Right ventricle myocardium superior (tissue), 1 donor: ENCODE measurements around the gene LBX1. TPM values are rescaled to one million over a fixed set of nuclear protein-coding genes. Genes with fewer than 3 reads are reported as not detected.

Experiments
- ATAC-seq: fragments of 200-7000 bp; cut with Tn5 transposase; one replicate; pipeline ENCODE4 v1.9.1; 2020; ENCODE audit warnings: mild to moderate bottlenecking; ENCODE audit not compliant: poor library complexity
- DNase-seq: peaks from one replicate; pipeline ENCODE4 v3.0.0-alpha.2; 2020
- intact Hi-C: fragments of 100-400 bp; cut with DNase I; formaldehyde crosslinking; loops from one replicate; pipeline ENCODE4 v1.11.2; 2022
- long read RNA-seq: library from polyadenylated mRNA; unstranded; transcript quantifications from one replicate; pipeline ENCODE4 v2.0.0, GENCODE V29; 2021
- total RNA-seq: library from RNA; stranded (reverse); fragmentation: NEBNext Ultra II Directional; extraction: Animal tissue kit (Norgen Biotek cat#: 25700); gene quantifications from one replicate; pipeline ENCODE4 v1.2.1, GENCODE V29; 2021
- donor health status: DM: no; HTN: yes; CAD: no; lungs with severe emphysema.

The LBX1 gene
- not detected for total RNA-seq
- long read RNA-seq = 0 reads

- DNase-seq (no peak), ATAC-seq (peak; percentile 13)
- intact Hi-C loops = no loop called here
Observed at GRCh38 chr10:101229266-101230182, at the start of gene LBX1. Gene LBX1, minus strand, starts transcription at chr10:101229463. Its CDS starts 648 bp downstream, at chr10:101228815.

DNA sequence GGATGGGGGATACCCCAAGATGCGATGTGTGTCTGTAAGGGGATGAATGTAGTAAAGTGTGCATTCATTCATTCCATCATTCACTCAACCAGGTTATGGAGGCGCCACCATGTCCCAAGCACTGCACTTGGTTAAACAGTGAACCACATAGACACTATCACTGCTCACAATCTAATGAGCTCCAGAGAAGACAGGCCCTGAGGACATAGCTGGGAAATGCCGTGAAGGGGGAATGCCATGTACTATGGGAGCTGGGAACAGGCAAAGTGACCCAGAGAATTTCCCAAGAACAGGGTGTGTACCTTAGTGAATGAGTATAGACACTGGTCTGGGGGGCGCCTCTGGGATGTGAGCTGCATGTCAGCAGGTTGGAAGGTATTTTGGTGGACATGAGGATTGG, 44.5 kb upstream of the LBX1 start:
- no peak for DNase-seq

GRCh38 chr10:101273330-101273729, 44.1 kb upstream of the LBX1 start:
- intact Hi-C loops = no loop called here
- DNase-seq = no peak

More for the DNA sequence above, 44.5 kb upstream of the LBX1 start:
- intact Hi-C loops = no loop called here
- no peak for ATAC-seq

DNA sequence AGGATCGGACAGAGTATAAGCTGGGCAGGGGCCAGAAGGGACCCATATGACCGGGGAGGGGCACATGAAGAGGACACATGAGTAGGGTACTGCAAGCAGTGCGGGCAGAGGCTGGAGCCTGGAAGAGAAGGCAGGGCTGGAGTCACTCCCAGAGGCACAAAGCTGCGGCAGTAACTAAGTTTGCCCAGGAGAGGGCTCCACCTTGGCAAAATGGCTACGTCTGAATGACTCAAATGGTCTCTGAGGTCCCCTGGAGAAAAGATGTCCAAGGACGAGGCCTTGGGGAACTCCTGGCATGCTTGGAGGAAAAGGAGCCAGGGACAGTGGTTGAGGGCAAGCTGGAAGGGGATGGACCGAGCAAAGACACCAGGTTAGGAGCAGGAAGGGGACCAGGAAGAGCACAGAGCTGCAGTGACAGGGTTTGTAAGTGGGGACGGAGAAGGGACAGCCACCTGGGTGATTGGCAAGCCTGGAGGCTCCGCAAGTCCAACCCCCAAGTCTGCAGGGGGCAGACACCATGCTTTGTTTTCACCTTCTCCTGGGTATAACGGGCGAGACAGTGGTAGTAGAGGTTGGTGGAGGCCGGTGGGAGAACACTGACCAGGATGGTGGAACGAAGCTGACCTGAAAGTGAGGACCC, 43.1 kb upstream of the LBX1 start:
- intact Hi-C loops = no loop called here
- peak; percentile 64 for DNase-seq
- ATAC-seq = peak; percentile 82

More at GRCh38 chr10:101273330-101273729, 44.1 kb upstream of the LBX1 start:
- no peak for ATAC-seq

DNA sequence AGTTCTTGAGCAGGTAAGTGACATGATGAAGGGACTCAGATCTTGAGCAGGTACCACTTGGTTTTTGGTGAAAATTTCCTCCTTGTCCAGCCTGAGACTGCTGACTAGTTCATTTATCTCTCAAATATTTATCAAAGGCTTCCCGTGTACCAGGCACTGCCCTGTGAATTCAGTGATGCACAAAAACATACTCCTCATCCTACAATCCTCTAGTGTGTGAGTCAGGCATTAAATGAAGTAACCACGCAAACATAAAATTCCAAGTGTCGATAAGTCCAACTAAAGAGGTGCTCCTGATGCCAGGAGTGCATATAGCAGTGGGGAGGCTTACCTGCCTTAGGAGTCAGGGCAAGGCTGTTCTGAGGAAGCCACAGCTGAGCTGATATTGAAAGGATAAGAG, 41.5 kb upstream of the LBX1 start:
- intact Hi-C loops = no loop called here
- ATAC-seq = no peak

GRCh38 chr10:101267776-101268175, 38.5 kb upstream of the LBX1 start:
- ATAC-seq (no peak), DNase-seq (no peak)
- intact Hi-C loops = no loop called here

More for the DNA sequence above, 41.5 kb upstream of the LBX1 start:
- no peak for DNase-seq

- DNase-seq = no peak
- intact Hi-C loops = no loop called here
- ATAC-seq = no peak
Observed at GRCh38 chr10:101267290-101267680, 38.0 kb upstream of the LBX1 start.

- intact Hi-C loops = no loop called here
- ATAC-seq = no peak
- no peak for DNase-seq
Observed at GRCh38 chr10:101266381-101267289, 37.4 kb upstream of the LBX1 start.

DNA sequence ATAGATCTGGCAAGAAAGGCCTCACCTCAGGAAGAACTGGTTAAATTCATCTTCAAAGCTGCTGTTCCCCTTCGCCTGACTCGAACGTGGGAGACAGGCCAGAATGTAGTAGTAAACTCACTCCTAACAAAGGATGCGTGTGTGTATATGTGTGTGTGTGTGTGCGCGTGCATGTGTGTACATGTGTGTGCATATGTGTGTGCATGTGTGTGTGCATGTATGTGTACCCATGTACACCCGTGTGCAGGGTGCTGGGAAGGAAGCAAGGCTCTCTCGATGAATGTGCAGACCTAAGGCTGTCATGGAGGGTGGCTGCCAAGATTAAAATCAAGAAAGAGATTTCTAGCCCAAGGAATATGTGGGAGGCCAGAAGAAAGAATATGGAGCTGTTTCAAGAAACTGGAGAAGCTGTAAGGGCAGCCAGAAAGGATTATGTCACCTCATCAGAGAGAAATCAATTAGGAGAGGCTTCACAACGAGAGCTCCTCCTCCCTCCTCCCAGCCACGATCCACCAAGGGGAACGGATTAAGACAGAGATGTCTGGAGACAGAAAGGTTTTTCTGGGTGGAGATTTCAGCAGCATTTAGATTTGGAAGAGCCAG, 34.0 kb upstream of the LBX1 start:
- intact Hi-C loops = no loop called here
- DNase-seq = no peak
- ATAC-seq = no peak

- DNase-seq (no peak), ATAC-seq (no peak)
- intact Hi-C loops = no loop called here
Observed at GRCh38 chr10:101262147-101262546, 32.9 kb upstream of the LBX1 start.

- ATAC-seq (no peak), DNase-seq (no peak)
- intact Hi-C loops = no loop called here
Observed at GRCh38 chr10:101261702-101262101, 32.4 kb upstream of the LBX1 start.

DNA sequence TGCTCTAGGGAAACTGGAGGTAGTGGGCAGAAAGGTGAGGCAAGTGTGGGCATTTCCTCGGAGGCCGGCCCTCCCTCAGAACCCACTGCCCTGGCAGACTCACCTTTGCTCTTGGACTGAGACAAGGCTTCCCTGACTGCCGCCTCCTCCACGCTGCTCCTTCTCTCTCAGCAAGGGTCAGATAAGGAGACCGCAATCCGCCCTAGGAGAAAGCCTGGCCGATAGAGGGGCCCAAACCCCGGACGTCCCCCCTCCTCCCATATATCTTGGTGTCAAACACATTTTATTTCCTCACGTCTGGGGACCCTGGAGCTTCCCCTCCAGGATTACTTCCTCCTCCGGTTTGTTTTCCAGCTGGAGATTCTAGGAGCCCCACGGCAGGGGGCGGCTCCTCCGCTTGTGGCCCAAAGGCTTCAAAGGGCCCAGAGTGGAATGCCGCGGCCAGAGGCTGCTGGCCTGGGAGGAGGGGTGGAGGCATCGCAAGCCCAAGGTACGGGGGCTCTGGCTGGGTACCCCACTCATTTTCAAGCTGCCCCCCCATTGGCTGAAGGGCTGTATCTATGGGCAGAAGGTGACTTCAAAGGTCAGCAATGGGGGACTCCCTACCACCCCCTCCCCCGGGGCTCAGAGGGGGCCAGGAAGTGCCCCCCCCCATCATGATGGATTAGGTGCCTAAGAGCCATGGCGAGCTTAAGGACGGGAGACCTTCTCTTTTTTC, 31.7 kb upstream of the LBX1 start:
- ATAC-seq = no peak
- no peak for DNase-seq
- intact Hi-C loops = no loop called here

- intact Hi-C loops = no loop called here
- DNase-seq (no peak), ATAC-seq (no peak)
Observed at GRCh38 chr10:101258179-101258885, 29.1 kb upstream of the LBX1 start.

DNA sequence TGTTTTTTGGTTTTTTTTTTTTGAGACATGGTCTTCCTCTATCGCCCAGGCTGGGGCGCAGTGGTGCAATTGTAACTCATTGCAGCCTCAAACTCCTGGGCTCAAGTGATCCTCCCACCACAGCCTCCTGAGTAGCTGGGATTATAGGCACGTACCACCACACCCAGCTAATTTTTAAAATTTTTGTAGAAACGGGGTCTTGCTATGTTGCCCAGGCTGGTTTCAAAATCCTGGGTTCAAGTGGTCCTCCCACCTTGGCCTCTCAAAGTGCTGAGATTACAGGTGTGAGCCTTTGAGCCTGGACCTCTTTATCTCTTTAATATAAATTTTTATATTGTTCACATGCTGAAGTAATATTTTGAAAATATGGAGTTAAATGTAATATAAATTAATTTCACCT, 28.2 kb upstream of the LBX1 start:
- intact Hi-C loops = no loop called here
- no peak for DNase-seq
- no peak for ATAC-seq

GRCh38 chr10:101257084-101257483, 27.8 kb upstream of the LBX1 start:
- ATAC-seq = no peak
- intact Hi-C loops = no loop called here
- DNase-seq = no peak

- DNase-seq = no peak
- intact Hi-C loops = no loop called here
- ATAC-seq = no peak
Observed at GRCh38 chr10:101256387-101256786, 27.1 kb upstream of the LBX1 start.

DNA sequence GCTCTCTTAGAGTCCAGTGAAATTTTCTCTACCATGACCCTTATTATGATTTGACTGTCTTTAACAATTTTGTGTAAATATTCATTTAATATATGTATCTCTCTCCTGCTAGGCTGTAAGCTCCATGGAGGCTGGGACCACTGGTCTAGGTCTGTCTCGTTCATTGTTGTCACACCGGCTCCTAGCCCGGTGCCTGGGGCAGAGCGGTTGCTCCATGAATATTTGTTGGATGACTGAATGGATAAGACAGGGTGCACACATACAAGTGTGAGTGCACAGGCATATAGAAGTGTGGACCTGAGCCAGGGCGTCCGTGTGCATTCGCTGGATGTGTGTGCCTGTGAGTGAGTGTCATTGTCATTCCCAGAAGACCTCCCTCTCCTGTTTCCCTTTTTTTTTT, 20.9 kb upstream of the LBX1 start:
- DNase-seq = no peak
- intact Hi-C loops = no loop called here
- no peak for ATAC-seq
